Liver (tissue), 9 donors: ENCODE results near the gene C16orf78. TPM values are rescaled to one million over a fixed set of nuclear protein-coding genes. Genes with fewer than 3 reads are reported as not detected.

Experiments used
- DNase-seq: peaks from one replicate; pipeline ENCODE4 v3.0.0-alpha.2; 2017; ENCODE audit warnings: low spot score
- H3K27ac ChIP-seq, 2 donors: one replicate each; pipeline ENCODE4 v1.7.0; 2013; ENCODE audit warnings: inconsistent platforms in 2 of 2, low read length in 2 of 2, control low read depth in 1 of 2, low read depth in 1 of 2, mild to moderate bottlenecking in 1 of 2
- H3K27me3 ChIP-seq, 4 donors: one replicate each; pipeline versions ENCODE4 v1.6.1 to v1.7.0; 2013; ENCODE audit warnings: low read length in 3 of 4, inconsistent platforms in 1 of 4, mild to moderate bottlenecking in 1 of 4, moderate library complexity in 1 of 4; ENCODE audit not compliant: control insufficient read depth in 4 of 4, insufficient read depth in 4 of 4
- H3K36me3 ChIP-seq, 4 donors: one replicate each; pipeline versions ENCODE4 v1.6.1 to v1.7.0; 2013; ENCODE audit warnings: low read length in 3 of 4, mild to moderate bottlenecking in 3 of 4, low read depth in 1 of 4, moderate library complexity in 1 of 4; ENCODE audit not compliant: control insufficient read depth in 4 of 4, insufficient read depth in 3 of 4
- H3K4me1 ChIP-seq, 4 donors: one replicate each; pipeline versions ENCODE4 v1.6.1 to v1.7.0; 2013; ENCODE audit warnings: low read length in 3 of 4, mild to moderate bottlenecking in 3 of 4, moderate library complexity in 1 of 4; ENCODE audit not compliant: control insufficient read depth in 4 of 4, insufficient read depth in 4 of 4
- H3K4me3 ChIP-seq, 3 donors: one replicate each; pipeline versions ENCODE4 v1.6.1 to v1.7.0; 2013; ENCODE audit warnings: low read length in 3 of 3, control low read depth in 1 of 3, low read depth in 1 of 3, mild to moderate bottlenecking in 1 of 3
- H3K9ac ChIP-seq, 2 donors: one replicate each; pipeline ENCODE4 v1.7.0; 2013; ENCODE audit warnings: low read length in 2 of 2, mild to moderate bottlenecking in 2 of 2, moderate library complexity in 2 of 2, control low read depth in 1 of 2, low read depth in 1 of 2
- H3K9me3 ChIP-seq, 4 donors: one replicate each; pipeline versions ENCODE4 v1.6.1 to v1.7.0; 2013; ENCODE audit warnings: low read length in 3 of 4; ENCODE audit not compliant: control insufficient read depth in 4 of 4
- ATF3 ChIP-seq: IDR thresholded peaks from 2 replicates; pipeline ENCODE4 v1.6.1; 2016; ENCODE audit warnings: antibody characterized with exemption
- CTCF ChIP-seq: fragments of 150-350 bp; IDR thresholded peaks from 2 replicates; pipeline ENCODE4 v1.5.1; 2017; ENCODE audit warnings: improper control_type of control experiment, low read depth, low read length; ENCODE audit not compliant: missing input control
- EGR1 ChIP-seq, 2 donors: IDR thresholded peaks; 2 replicates each; pipeline ENCODE4 v1.6.1; 2016 to 2018; ENCODE audit warnings: antibody characterized with exemption in 2 of 2, low read depth in 2 of 2
- FOXA1 ChIP-seq: IDR thresholded peaks from 2 replicates; pipeline ENCODE4 v1.6.1; 2016; ENCODE audit warnings: antibody characterized with exemption
- FOXA2 ChIP-seq: IDR thresholded peaks from 2 replicates; pipeline ENCODE4 v1.6.1; 2016; ENCODE audit warnings: antibody characterized with exemption
- GABPA ChIP-seq, 2 donors: IDR thresholded peaks in 1 of 2; conservative IDR thresholded peaks in 1 of 2; 2 replicates each; pipeline ENCODE4 v1.6.1; 2016; ENCODE audit warnings: antibody characterized with exemption in 2 of 2, mild to moderate bottlenecking in 1 of 2, moderate library complexity in 1 of 2
- HNF4A ChIP-seq, 2 donors: conservative IDR thresholded peaks; 2 replicates each; pipeline ENCODE4 v1.6.1; 2016; ENCODE audit warnings: antibody characterized with exemption in 2 of 2, mild to moderate bottlenecking in 2 of 2
- HNF4G ChIP-seq: IDR thresholded peaks from 2 replicates; pipeline ENCODE4 v1.6.1; 2016; ENCODE audit warnings: antibody characterized with exemption
- JUND ChIP-seq, 2 donors: IDR thresholded peaks; 2 replicates each; pipeline ENCODE4 v1.6.1; 2016; ENCODE audit warnings: antibody characterized with exemption in 2 of 2
- MAX ChIP-seq: IDR thresholded peaks from 2 replicates; pipeline ENCODE4 v1.6.1; 2016; ENCODE audit warnings: antibody characterized with exemption
- NR2F2 ChIP-seq: IDR thresholded peaks from 2 replicates; pipeline ENCODE4 v1.6.1; 2016; ENCODE audit warnings: antibody characterized with exemption
- RAD21 ChIP-seq, 2 donors: IDR thresholded peaks; 2 replicates each; pipeline ENCODE4 v1.6.1; 2016; ENCODE audit warnings: antibody characterized with exemption in 2 of 2, mild to moderate bottlenecking in 2 of 2
- REST ChIP-seq: IDR thresholded peaks from 2 replicates; pipeline ENCODE4 v1.6.1; 2016; ENCODE audit warnings: antibody characterized with exemption, mild to moderate bottlenecking
- RXRA ChIP-seq, 2 donors: IDR thresholded peaks; 2 replicates each; pipeline ENCODE4 v1.6.1; 2017 to 2018; ENCODE audit warnings: antibody characterized with exemption in 2 of 2, mild to moderate bottlenecking in 1 of 2
- SP1 ChIP-seq: IDR thresholded peaks from 2 replicates; pipeline ENCODE4 v1.6.1; 2018; ENCODE audit warnings: antibody characterized with exemption, mild to moderate bottlenecking
- TAF1 ChIP-seq: conservative IDR thresholded peaks from 2 replicates; pipeline ENCODE4 v1.6.1; 2016; ENCODE audit warnings: antibody characterized with exemption, mild to moderate bottlenecking
- YY1 ChIP-seq: IDR thresholded peaks from 2 replicates; pipeline ENCODE4 v1.6.1; 2016; ENCODE audit warnings: antibody characterized with exemption, mild to moderate bottlenecking
- ZBTB33 ChIP-seq: IDR thresholded peaks from 2 replicates; pipeline ENCODE4 v1.6.1; 2016; ENCODE audit warnings: antibody characterized with exemption
- WGBS: extraction: QIAGEN DNeasy Blood & Tissue Kit; methylation state at CpG from one replicate; pipeline ENCODE4 v1.1.7; 2013; 5-methylcytosine and 5-hydroxymethylcytosine counted together
- polyA plus RNA-seq, 2 donors: library from polyadenylated mRNA; stranded (reverse) in 1 of 2; unstranded in 1 of 2; fragments of 200-250 nt in 1 of 2; fragments of >200 nt in 1 of 2; fragmentation: Nextera tagmentation in 1 of 2; extraction: Ambion mirVana in 1 of 2; gene quantifications; one replicate each; pipeline versions ENCODE4 v1.2.1 to v1.2.3, GENCODE V29; 2013 to 2015
- total RNA-seq, 2 donors: library from RNA; depleted of rRNA; stranded (reverse); fragments of >200 nt; gene quantifications; one replicate each; pipeline ENCODE4 v1.2.3, GENCODE V29; 2014
- donor health status: healthy.
- donor health status: healthy.
- donor health status: healthy.
- donor health status: healthy.
- donor health status: healthy.

C16orf78 gene
- total and polyA plus RNA-seq, 4 donors: not detected

- H3K27me3 ChIP-seq: peaks cover 0 to 6% (median under 1%) of the 10 kb centered on the region in 4 donors
- H3K9me3 ChIP-seq: no peaks in the 10 kb centered on the region
- no peak overlapping the region for H3K9ac ChIP-seq
- no peak overlapping the region for H3K27ac ChIP-seq
- no peak for DNase-seq
- no peak for TF ChIP-seq SP1
- no peak for TF ChIP-seq MAX
- TF ChIP-seq NR2F2: no peak
- no peak for TF ChIP-seq REST
- no peak for TF ChIP-seq JUND (IDR thresholded peaks at IDR 0.05)
- no peak for TF ChIP-seq YY1
- no peak for TF ChIP-seq HNF4A (conservative IDR thresholded peaks at IDR 0.05)
- no peak for TF ChIP-seq EGR1 (IDR thresholded peaks at IDR 0.05; ENCODE audit: low read depth in 2 of 2)
- TF ChIP-seq TAF1: no peak
- TF ChIP-seq ZBTB33: no peak
- no peak for TF ChIP-seq RXRA (IDR thresholded peaks at IDR 0.05)
- TF ChIP-seq FOXA1: no peak
- TF ChIP-seq HNF4G: no peak
- no peak for TF ChIP-seq FOXA2
- TF ChIP-seq RAD21 (IDR thresholded peaks at IDR 0.05): no peak
- TF ChIP-seq ATF3: no peak
- TF ChIP-seq CTCF: no peak
- TF ChIP-seq GABPA (IDR thresholded peaks at IDR 0.05 in 1 of 2, conservative IDR thresholded peaks at IDR 0.05 in 1 of 2): no peak
- H3K4me1 ChIP-seq: no peaks in the 10 kb centered on the region
- no peaks in the 10 kb centered on the region for H3K36me3 ChIP-seq
- 61% methylated on average over 20 of the region's 20 CpGs for WGBS
- no peak overlapping the region for H3K4me3 ChIP-seq
Measured at GRCh38 chr16:49349446-49350168, 24.0 kb upstream of the C16orf78 start.
